SW 1271 (cell line): ENCODE results near the gene AARSD1.
"Not testable (repeated sequence)": the region's sequence is repeated elsewhere in the genome, so short reads cannot be mapped to it uniquely, and the experiment has no call there.

ENCODE experiments used
- DNase-seq, 2 experiments: peaks; one replicate each; lab custom pipeline; 2025; lab: John Stamatoyannopoulos, UW

The AARSD1 gene

DNA sequence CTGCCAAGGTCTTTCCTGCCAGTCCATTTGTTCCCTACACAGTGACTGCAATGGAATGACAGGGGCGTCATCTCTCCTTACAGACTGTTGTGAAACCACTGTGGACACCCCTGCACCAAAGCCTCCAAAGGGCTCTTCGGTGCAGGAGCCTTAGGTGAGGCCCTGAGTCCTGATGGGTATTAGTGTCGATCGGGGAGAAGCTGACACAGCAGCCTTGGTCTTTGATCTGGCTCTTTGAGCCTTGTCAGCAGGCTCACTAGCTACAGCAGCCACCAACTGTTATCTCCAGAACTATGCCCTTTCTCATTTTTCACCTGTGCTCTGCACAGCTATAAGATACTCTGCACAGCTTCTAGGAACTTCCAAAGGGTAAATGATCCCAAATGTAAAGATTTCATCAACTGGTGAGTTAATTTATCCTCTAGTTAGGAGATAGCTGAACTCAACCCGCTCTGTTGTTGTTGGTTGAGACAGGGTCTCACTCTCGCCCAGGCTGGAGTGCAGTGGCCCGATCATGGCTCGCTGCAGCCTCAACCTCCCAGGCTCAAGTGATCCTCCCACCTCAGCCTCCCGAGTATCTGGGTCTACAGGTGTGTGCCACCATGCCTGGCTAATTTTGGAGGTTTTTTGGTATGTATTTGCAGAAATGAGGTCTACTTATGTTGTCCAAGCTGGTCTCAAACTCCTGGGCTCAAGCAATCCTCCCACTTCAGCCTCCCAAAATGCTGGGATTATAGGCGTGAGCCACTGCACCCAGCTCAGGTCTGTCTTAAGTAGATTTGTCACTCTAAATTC lies 44.0 kb downstream of the AARSD1 start:
- DNase-seq, result no peak

DNA sequence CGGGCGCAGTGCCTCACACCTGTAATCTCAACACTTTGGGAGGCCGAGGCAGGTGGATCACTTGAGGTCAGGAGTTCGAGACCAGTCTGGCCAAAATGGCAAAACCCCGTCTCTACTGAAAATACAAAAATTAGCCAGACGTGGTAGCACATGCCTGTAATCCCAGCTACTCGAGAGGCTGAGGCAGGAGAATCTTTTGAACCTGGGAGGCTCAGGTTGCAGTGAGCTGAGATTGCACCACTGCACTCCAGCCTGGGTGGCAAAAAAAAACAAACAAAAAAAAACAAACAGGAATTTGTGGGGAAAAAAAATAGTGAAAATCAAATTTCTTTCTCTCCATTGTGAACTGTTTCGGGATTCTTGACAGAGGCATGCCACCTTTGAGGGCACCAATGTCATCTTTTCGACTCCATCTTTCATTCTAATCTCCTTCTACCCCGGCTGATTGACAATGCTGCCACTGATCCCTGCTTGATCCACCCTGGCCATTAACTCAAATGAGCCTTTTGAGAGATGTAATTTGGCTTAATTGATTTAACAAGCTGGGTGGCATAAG lies 44.7 kb downstream of the AARSD1 start:
- DNase-seq, result not testable (repeated sequence)

DNA sequence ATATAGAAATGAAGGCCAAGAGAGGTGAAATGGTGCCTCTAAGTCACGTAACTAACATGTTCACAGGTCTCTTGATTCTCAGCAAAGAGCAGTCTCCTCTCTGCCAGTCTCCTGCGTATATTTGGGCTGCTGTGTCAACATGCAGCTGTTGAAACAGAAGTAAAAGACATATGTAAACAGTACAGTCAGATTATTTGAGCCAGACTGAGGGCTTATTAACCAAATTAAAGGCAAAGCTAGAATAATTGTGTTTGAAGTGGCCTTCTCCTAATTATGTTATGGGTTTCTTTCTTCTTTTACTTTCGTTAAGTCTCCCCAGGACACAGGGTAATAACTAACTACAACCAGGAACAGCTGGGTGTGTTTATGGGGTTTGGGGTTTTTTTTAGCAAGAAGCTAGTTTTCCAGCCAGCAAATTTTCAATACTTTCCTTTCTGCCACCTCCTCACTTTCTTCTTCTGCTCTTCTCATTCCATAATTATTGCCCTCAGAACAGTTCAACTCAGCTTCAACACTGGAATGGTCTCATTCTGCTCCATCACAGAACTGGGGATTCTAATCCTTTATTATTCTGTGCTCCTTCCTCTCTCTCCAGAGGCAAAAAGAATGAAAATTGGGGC lies 45.2 kb downstream of the AARSD1 start:
- DNase-seq, result no peak

DNA sequence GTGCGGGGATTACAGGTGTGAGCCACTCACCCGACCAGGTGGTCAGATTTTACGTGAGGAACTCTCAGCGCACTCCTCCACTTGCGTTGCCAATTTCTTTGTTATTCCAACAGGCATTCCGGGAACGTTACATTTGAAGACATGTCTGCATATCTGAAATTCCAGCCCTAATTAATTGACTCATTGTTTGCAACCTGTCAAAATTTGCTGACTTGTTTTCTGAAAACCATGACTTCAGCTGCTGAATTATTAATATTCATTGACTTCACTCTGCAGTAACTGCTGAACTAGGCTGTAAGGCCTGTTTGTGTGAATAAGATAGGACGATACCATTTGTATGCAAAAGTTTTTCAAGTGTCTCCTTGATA lies 47.0 kb downstream of the AARSD1 start:
- DNase-seq, result no peak

DNA sequence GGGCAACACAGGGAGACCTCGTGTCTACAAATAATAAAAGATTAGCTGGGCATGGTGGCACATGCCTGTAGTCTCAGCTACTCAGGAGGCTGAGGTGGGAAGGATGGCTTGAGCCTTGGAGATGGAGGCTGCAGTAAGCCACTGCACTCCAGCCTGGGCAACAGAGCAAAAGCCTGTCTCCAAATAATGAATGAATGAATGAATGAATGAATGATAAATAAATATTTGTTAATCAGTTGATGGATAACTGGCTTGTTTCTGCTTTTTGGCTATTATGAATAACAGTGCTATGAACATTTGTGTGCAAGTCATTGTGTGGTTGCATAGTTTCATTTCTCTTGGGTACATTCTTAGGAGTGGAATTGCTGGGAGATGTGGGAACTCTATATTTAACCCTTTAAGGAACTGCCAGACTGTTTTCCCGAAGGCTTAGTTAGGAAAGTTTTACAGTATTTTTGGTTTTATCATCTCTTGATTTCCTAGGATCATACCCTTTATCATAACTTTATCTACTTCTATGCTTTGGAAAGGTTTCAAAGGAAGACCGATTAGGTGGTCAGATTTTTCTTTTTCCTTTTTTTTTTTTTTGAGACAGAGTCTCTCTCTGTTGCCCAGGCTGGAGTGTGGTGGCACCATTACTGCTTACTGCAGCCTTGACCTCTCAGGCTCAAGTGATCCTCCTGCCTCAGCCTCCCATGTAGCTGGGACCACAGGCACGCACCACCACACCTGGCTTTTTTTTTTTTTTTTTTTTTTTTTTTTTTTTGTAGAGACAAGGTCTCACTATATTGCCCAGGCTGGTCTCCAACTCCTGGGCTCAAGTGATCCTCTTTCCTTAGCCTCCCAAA lies 47.6 kb downstream of the AARSD1 start:
- DNase-seq, result not testable (repeated sequence)

DNA sequence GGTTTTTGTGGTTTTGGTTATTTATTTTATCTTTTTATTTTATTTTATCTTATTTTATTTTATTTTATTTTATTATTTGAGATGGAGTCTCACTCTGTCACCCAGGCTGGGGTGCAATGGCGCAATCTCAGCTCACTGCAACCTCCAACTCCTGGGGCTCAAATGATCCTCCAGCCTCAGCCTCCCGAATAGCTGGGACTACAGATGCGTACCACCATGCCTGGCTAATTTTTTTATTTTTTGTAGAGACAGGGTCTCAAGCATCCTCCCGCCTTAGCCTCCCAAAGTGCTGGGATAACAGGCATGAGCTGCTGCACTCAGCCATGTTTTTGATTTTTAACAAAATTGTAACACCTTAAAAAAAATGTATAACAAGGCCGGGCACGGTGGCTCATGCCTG lies 49.0 kb downstream of the AARSD1 start:
- DNase-seq, result not testable (repeated sequence)

DNA sequence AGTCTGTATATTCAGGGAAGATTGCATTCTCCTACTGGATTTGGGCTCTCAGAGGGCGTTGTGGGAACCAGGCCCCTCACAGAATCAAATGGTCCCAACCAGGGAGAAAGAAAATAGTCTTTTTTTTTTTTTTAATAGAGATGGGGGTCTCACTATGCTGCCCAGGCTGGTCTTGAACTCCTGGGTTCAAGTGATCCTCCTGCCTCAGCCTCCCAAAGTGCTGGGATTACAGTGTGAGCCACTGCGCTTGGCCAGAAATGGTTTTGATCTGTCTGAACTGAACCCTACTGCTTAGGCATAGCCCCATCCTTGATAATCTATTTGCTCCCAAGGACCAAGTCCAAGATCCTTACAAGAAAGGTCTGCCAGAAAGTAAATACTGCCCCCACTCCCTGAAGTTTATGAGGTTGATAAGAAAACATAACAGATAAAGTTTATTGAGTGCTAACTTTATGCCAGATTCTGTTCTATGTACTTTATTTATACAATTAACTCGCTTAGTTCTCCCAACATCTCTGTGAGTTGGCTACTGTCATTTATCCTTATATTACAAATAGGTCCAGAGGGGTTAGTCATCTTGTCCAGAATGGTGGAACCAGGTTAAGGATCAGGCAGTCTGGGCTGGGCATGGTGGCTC lies 50.2 kb downstream of the AARSD1 start:
- no peak for DNase-seq

DNA sequence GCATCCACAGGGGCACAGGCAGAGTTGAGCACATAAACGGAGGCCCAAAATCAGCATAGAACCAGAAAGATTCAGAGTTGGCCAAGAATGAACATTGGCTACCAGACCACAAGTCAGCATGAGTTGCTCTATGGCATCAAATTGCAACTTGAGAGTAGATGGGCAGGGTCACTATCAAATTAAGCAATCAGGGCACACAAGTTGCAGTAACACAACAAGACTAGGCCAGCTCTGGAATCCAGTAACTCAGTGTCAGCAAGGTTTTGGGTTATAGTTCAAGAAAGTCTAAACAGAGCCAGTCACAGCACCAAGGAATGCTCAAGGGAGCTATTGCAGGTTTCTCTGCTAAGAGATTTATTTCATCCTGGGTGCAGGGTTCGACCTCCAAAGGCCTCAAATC lies 50.7 kb downstream of the AARSD1 start:
- no peak for DNase-seq

DNA sequence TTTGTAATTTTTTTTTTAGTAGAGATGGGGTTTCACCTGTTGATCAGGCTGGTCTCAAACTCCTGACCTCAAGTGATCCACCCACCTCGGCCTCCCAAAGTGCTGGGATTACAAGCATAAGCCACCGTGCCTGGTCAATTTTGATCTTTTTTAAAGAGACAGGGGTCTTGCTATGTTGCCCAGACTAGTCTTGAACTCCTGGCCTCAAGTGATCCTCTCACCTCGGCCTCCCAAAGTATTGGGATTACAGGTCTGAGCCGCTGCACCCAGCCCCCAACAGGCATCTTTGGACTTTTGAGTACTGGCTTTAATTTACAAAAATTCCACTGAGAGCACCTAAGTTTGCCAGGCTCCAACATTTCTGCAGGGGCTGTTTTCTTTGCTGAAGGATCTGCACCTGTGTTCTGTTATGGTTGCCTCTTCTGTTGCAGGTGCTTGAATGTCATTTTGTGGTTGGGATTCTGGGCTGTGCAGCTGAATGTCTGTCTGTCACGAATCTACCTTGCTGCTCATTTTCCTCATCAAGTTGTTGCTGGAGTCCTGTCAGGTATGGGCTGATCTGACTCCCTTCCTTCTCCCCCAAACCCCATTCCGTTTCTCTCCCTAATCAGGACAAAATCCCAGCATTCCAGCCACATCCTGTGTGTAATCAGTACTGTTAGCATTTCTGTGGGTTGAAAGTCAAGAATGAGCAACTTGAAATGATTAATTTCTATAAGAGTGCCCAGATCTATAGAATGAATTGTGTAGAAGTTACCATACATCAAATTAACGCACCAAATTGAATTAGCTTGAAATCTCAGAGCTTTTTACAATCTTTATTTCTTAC lies 55.2 kb downstream of the AARSD1 start:
- no peak for DNase-seq

DNA sequence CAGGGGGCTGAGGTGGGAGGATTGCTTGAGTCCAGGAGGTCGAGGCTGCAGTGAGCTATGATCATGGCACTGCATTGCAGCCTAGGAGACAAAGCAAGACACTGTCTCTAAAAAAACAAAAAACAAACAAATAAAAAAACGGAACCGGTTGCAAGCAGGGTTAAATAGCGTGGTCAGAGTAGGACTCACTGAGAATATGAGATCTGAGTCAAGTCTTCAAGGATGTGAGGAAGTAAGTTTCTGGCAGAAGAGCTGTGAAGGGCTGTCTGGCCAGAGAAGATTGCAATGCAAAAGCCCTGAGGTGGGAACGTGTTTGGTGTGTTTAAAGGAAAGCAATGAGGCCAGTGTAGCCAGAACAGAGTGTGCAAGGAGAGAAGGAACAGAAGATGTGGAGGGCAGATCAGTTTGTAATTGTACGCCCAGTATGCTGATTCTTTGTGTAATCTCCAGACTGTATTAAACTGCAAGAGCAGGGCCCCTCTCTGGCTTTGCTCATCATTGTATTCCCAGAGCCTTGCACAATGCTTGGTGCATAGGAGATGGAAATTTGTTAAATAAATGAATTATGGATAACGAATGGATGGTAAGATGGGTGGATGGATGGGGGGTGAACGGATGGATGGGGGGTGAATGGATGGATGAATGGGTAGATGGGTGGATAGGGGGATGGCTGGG lies 57.3 kb downstream of the AARSD1 start:
- no peak for DNase-seq

DNA sequence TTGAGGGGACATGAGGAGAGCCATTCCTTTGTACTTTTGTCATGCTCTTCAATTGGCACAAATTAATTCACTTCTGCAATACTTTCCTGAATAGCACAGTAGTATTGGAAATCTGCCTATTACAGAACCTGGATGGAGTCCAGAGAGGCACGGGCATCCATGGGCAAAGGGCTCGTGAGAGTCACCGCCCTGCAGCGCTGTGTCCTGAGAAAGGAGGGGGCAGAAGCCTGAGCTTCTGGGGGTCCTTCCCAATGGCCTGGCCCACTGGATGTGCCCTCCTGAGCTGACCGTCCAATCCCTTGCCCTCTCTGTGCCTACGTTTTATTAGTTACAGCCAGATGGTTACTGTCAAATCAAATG lies 60.2 kb downstream of the AARSD1 start:
- DNase-seq, result no peak

DNA sequence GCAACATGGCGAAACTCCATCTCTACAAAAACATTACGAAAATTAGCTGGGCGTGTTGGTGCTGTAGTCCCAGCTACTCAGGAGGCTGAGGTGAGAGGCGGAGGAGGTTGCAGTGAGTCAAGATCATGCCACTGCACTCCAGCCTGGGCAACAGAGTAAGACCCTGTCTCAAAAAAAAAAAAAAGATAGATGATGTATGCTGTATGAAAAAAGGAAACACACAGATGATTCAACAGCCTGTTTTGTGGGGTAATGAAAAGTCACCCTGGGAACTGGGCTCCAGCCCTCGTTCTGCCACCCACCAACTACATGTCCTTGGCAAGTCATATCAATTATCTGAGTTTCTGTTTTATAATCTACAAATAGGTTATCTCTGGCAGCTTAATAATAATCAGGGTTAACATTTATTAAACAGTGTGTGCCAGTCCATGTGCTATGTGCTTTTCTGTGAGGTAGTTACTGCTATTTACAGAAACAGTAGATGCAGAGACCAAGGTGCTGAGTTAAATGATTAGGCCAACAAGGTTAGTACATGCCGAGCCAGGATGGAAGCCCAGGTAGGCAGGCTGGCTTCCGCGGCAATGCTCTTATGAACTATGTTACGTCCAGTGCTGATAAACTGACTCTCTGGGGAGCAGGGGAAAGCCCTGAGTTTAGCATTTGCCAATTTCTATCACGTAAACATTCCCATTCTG lies 62.6 kb downstream of the AARSD1 start:
- no peak for DNase-seq
